HL-60 (cell line): ENCODE results near the gene AVP.
A peak's percentile ranks its signal among the peaks of the same experiment; 100 is the strongest.

Source experiments
- DNase-seq, 2 experiments: peaks; one replicate each; pipeline ENCODE4 v3.0.0-alpha.2; 2010 to 2020; ENCODE audit warnings: low read depth in 1 of 2, low spot score in 1 of 2
- H3K27ac ChIP-seq: fragments of 250-450 bp; sonication (Bioruptor Pico); replicated peaks from 2 replicates; pipeline ENCODE4 v1.5.1; 2020; ENCODE audit warnings: mild to moderate bottlenecking, moderate library complexity
- H3K27me3 ChIP-seq: fragments of 250-450 bp; sonication (Bioruptor Pico); 2 replicates; pipeline ENCODE4 v1.5.1; 2021; ENCODE audit warnings: mild to moderate bottlenecking, moderate library complexity; ENCODE audit not compliant: insufficient read depth, poor library complexity, severe bottlenecking
- H3K4me3 ChIP-seq: replicated peaks from 2 replicates; pipeline ENCODE4 v1.5.1; 2011; ENCODE audit warnings: mild to moderate bottlenecking, control low read depth, low read length; ENCODE audit not compliant: insufficient read depth
- CTCF ChIP-seq: IDR thresholded peaks from one replicate; pipeline ENCODE4 v1.5.1; 2011; ENCODE audit warnings: low read length, control low read depth, inconsistent platforms; ENCODE audit not compliant: insufficient read depth
- GABPA ChIP-seq: IDR thresholded peaks from 2 replicates; pipeline ENCODE4 v1.6.1; 2012; ENCODE audit warnings: low read depth
- POLR2AphosphoS5 ChIP-seq: IDR thresholded peaks from 2 replicates; pipeline ENCODE4 v1.6.1; 2012; ENCODE audit warnings: low read depth
- REST ChIP-seq: IDR thresholded peaks from 2 replicates; pipeline ENCODE4 v1.6.1; 2012; ENCODE audit warnings: low read depth; ENCODE audit not compliant: insufficient replicate concordance
- SPI1 ChIP-seq: IDR thresholded peaks from 2 replicates; pipeline ENCODE4 v1.6.1; 2012; ENCODE audit warnings: low read depth, mild to moderate bottlenecking, borderline replicate concordance
- long read RNA-seq: library from polyadenylated mRNA; unstranded; transcript quantifications from one replicate; pipeline ENCODE4 v2.0.0, GENCODE V29; 2020

Gene AVP, protein sequence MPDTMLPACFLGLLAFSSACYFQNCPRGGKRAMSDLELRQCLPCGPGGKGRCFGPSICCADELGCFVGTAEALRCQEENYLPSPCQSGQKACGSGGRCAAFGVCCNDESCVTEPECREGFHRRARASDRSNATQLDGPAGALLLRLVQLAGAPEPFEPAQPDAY
- long read RNA-seq = 0 reads

DNA sequence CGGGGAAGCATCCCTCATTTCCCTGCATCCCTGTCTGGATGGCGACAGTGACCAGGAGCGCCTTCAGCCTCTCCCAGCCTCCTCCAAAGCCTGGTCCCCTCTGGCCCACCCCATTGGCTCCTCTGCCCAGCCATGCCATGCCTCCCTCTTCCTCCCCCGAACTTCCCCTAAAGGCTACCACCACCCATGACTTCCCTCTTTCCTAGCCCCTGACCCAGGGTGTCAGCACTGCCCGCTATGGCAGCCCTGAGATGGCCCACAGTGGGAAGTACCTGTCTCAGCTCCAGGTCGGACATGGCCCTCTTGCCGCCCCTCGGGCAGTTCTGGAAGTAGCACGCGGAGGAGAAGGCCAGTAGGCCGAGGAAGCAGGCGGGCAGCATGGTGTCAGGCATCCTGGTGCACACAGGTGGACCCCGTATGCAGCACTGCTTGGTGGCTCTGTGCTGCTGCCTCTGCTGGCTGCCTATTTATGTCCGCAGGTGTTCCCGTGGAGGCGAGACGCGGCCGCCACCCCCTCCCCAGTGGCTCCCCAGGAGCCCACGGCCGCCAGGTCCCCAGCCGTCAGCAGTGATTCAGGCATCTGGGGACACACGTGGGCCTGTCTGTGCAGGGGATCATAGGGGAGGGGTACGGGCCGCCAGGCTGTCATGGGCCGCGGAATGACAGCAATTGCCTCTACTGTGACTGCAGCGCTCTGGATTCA lies at the start of gene AVP:
TSS of gene AVP (minus strand) at position 442 of the 703 bp plus-strand sequence. CDS start at position 392, 50 bp downstream.
- peak in 1 of 2 experiments; percentile 40 for DNase-seq
- Histone ChIP-seq H3K27ac (no peak within 1 kb of the TSS), H3K4me3 (no peak within 1 kb of the TSS), H3K27me3 (peaks cover 13% of the 10 kb centered on the region)
- TF ChIP-seq SPI1 (peak; percentile 73; the same call in 1 of the 2 replicates), REST (no peak)

- Histone ChIP-seq H3K4me3 (no peak overlapping the region), H3K27ac (no peak overlapping the region), H3K27me3 (no peaks in the 10 kb centered on the region)
- no peak for DNase-seq
- TF ChIP-seq SPI1 (no peak), CTCF (no peak), POLR2AphosphoS5 (no peak), GABPA (no peak), REST (no peak)
These were observed 49.6 kb upstream of the AVP start for GRCh38 chr20:3134151-3134550.

DNA sequence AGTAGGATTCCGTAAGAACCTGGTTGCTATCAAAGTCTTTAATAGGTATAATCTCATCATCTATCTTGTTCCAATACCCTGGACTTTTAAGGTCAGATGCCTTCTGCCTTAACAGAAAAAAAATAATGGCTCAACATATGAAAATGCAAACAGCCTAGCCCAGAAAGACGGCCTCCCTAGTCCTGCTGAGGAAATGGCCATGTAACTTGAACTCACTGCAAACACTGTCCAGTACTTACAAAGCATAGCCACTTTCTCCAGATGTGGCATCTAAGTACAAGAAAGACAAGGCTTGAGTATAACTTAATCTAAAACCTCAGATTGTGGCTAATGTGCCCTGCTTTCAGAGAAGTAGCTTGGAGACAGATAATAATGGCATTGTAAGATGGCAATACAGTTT lies 48.6 kb upstream of the AVP start:
- Histone ChIP-seq H3K27me3 (no peaks in the 10 kb centered on the region), H3K4me3 (no peak overlapping the region), H3K27ac (no peak overlapping the region)
- TF ChIP-seq CTCF (no peak), REST (no peak), POLR2AphosphoS5 (no peak), SPI1 (no peak), GABPA (no peak)
- DNase-seq = no peak
